ENCODE results near the gene COMMD2. TPM values are rescaled to one million over a fixed set of nuclear protein-coding genes. Genes with fewer than 3 reads are reported as not detected.
A peak's percentile ranks its signal among the peaks of the same experiment; 100 is the strongest.

Gene COMMD2
- total and polyA plus RNA-seq, 2 of the 4 experiments (the other 2 are of a cell fraction), result 23.6 to 46.1 TPM

DNA sequence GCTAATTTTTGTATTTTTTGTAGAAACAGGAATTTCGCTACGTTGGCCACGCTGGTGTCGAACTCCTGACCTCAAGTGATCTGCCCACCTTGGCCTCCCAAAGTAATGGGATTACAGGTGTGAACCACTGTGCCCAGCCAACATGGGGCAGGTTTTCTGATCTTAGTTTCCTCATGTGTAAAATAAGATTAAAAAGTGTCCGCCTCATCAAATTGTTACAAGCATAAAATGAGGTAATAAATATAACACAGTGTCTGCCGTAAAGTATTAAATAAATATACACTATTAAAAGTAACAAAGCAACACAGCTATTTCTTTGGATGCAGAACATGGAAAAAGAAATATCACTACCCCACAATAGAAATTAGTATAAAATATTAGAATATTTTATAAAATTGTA lies 16.4 kb upstream of the COMMD2 start:
- CTCF ChIA-PET, result interaction anchor here (5.5 kb wide), 1 partner anchor 40 kb away, joined by 58 read pairs; no protein-coding TSS in a partner anchor

More for the DNA sequence above, 16.4 kb upstream of the COMMD2 start:
- no peak overlapping the region for H3K4me3 ChIP-seq (ENCODE audit: insufficient read depth, low read depth, low read length)
- H3K4me2 ChIP-seq (ENCODE audit: low read depth, low read length), result no peak overlapping the region
- no peak overlapping the region for H4K8ac ChIP-seq (ENCODE audit: low read depth in 2 of 2, low read length in 2 of 2)
- no peak overlapping the region for H4K5ac ChIP-seq (ENCODE audit: low read depth, low read length)
- no peak overlapping the region for H3K27ac ChIP-seq (ENCODE audit: insufficient read depth, low read length)
- no peak overlapping the region for H3K4ac ChIP-seq (ENCODE audit: low read depth, low read length)
- dilution Hi-C loops (cut with HindIII; ENCODE audit: low sequenced_read_pairs, unreplicated experiment), result no loop called here
- H3K9ac ChIP-seq (ENCODE audit: low read depth, low read length), result no peak overlapping the region
- H2AK5ac ChIP-seq (ENCODE audit: low read depth, low read length), result no peak overlapping the region
- H2AFZ ChIP-seq (replicated peaks; ENCODE audit: low read length, poor library complexity), result no peak overlapping the region
- no peaks in the 10 kb centered on the region for H3K4me1 ChIP-seq (ENCODE audit: control insufficient read depth, insufficient read depth, low read length)
- no peak overlapping the region for H3K23ac ChIP-seq (ENCODE audit: low read depth, low read length)
- H2BK120ac ChIP-seq (ENCODE audit: low read depth, low read length), result no peak overlapping the region
- no peaks in the 10 kb centered on the region for H3K9me3 ChIP-seq (ENCODE audit: control insufficient read depth, insufficient read depth, low read length)
- H2BK15ac ChIP-seq (ENCODE audit: low read depth, low read length), result no peak overlapping the region
- in situ Hi-C loops (cut with MboI; ENCODE audit: low sequenced_read_pairs), result no loop called here
- DNase-seq, result no peak
- H4K91ac ChIP-seq (ENCODE audit: insufficient read depth, low read depth, low read length), result no peak overlapping the region
- H3K18ac ChIP-seq (ENCODE audit: low read depth, low read length), result no peak overlapping the region
- POLR2A ChIA-PET (ENCODE audit: unreplicated experiment), result no interaction called here
- no CpG with 5 or more reads among the region's 6 CpGs for WGBS, 2 experiments (ENCODE audit: extremely low coverage in 2 of 2, insufficient read length in 1 of 2)
- H3K14ac ChIP-seq (replicated peaks; ENCODE audit: low read depth, low read length), result no peak overlapping the region
- intact Hi-C loops (cut with micrococcal nuclease), result no loop called here
- TF ChIP-seq CEBPB (IDR thresholded peaks at IDR 0.05; ENCODE audit: low read depth, low read length), result no peak
- peak; percentile 71 for TF ChIP-seq MAFK (IDR thresholded peaks at IDR 0.05; ENCODE audit: low read depth, low read length)
- no peak for ATAC-seq (ENCODE audit: low read depth)
- H3K79me1 ChIP-seq (ENCODE audit: low read depth in 1 of 2, low read length in 2 of 2), result no peaks in the 10 kb centered on the region
- no peak overlapping the region for H2BK5ac ChIP-seq (ENCODE audit: low read depth, low read length, poor library complexity, severe bottlenecking)
- no TSS peak for BruUV-seq (replicated peaks)
- H2BK20ac ChIP-seq (ENCODE audit: low read depth, low read length), result no peak overlapping the region
- peaks cover 26% of the 10 kb centered on the region for H3K27me3 ChIP-seq (ENCODE audit: control insufficient read depth, insufficient read depth, low read length)
- H3K56ac ChIP-seq (ENCODE audit: extremely low read depth, insufficient read depth, low read length), result no peak overlapping the region
- peaks cover 2% of the 10 kb centered on the region; the same call in 1 of the 2 replicates for H3K9me1 ChIP-seq (ENCODE audit: insufficient read depth, low read length)
- H2AK9ac ChIP-seq (replicated peaks; ENCODE audit: low read depth, low read length, poor library complexity), result no peak overlapping the region
- H3K36me3 ChIP-seq (ENCODE audit: control insufficient read depth, insufficient read depth, low read length), result no peaks in the 10 kb centered on the region
- H4K20me1 ChIP-seq (ENCODE audit: insufficient read depth, low read length), result no peaks in the 10 kb centered on the region

Measured in IMR-90 (cell line).